NCI-H1092 treated with DMSO at 0.1 percent for 48 hours (cell line): Measurements from ENCODE around the gene ACSF3.

Source experiments
- DNase-seq: peaks from one replicate; lab custom pipeline; 2025; lab: John Stamatoyannopoulos, UW

ACSF3 gene

GRCh38 chr16:89131783-89132182 is 38.1 kb downstream of the ACSF3 start:
- DNase-seq, result no peak

GRCh38 chr16:89132194-89133005 is 38.7 kb downstream of the ACSF3 start:
- no peak for DNase-seq

- DNase-seq, result no peak
Observed at GRCh38 chr16:89133457-89134127, 39.9 kb downstream of the ACSF3 start.

- no peak for DNase-seq
Observed at GRCh38 chr16:89134269-89134668, 40.6 kb downstream of the ACSF3 start.

- no peak for DNase-seq
Observed at GRCh38 chr16:89135166-89135565, 41.5 kb downstream of the ACSF3 start.

DNA sequence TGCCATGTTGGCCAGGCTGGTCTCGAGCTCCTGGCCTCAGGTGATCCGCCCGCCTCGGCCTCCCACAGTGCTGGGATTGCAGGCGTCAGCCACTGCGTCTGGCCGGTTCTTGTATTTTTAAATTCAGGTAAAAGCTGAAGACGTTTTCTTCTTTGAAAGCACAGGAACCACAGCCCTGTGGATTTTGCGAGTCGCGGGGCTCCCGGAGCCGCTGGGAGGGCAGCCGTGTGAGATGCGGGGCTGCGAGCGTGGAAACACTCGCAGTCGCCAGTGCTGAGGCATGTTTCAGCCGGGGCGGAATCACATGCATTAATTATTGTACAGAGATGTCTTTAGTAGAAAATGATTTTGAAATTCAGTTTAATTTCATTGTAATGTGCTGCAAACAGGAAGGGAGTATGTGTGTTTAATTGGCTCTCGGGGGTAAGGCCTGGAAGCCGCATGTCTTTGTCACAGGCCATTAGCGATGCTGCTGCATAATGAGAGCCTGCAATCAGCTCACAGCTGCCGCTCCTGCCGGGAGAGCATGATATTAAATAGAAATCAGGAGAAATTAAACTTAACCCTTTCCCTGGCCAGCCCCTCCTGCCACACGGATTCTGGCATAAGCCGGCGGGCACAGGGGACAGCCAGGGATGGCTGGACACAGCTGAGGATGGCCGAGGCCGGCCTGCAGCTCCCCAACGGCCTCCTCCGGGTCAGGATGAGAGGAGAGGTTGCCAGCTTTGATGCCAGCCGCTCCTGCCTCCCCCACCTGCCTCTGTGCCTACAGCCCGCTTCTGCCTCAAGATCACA is 42.5 kb downstream of the ACSF3 start:
- peak; percentile 41 for DNase-seq

GRCh38 chr16:89136931-89137330 is 43.3 kb downstream of the ACSF3 start:
- DNase-seq, result no peak

- no peak for DNase-seq
Observed at GRCh38 chr16:89137666-89138512, 44.2 kb downstream of the ACSF3 start.

DNA sequence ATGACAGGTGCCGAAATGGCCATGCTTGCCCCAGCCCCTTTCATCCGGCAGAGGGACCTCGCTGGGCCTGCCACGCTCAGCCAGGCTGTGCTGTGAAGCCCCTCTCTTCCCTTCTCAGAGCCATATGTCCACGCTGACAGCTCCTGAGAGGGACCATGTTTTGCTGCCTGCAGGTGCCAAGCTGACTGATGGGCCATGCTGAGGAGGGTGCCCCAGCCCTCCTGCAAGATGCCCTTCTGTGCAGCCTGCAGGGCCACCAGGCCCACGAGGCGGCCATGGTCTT is 44.8 kb downstream of the ACSF3 start:
- DNase-seq, result no peak

DNA sequence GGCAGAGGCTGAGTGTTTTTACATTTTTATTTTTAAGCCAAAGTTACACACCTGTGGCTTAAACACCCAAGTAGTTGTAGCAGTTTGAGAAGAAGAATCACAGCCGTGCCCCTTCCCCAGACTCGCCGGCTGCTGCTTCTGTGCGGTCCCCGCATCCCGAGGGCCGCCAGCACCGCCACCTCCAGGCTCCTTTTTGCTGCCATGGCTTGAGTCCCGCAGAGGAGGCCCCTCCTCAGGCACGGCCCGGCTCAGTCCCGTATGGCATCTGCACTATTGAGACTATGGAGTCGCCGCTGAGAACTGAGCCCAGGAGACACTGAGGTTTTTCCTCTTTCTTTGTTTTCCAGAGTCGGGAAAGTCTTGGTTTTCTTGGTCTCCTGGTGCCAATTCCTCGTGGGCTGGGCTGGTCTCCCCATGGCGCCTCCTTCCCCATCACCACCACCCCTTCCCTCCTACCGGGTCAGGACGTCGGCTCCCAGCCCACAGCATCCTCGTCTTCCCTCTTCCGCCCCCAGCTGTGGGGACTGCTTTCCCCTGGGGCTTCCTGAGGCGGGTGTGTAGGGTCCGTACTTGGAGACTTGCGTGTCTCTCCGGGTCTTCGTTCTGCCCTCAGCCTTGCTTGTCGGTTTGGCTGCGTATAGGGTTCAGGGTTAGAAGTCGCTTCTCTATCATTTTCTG is 45.3 kb downstream of the ACSF3 start:
- no peak for DNase-seq

DNA sequence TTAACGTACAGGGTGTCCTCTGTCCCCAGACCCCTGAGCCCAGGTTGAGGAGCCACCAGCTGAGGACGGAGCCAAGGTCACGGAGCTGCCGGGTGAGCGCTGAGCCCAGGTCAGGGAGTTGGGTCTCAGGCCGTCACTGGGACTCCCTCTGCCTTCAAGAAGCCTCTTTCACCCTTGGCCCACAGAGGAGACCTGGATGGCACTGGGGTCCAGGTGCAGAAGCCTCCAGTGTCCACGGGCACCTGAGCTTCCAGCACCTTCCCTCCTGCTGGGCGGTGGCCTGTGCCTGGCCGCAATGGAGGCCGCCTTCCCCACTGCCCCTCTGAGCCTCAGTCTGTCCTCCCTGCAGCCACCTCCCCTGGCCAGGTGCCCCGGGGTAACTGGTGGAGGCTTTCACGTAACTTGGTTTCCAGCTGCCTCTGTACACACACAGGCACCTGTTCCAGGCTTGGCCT is 46.3 kb downstream of the ACSF3 start:
- no peak for DNase-seq

- no peak for DNase-seq
Observed at GRCh38 chr16:89140401-89140800, 46.7 kb downstream of the ACSF3 start.

- DNase-seq, result no peak
Observed at GRCh38 chr16:89140981-89141883, 47.6 kb downstream of the ACSF3 start.

- no peak for DNase-seq
Observed at GRCh38 chr16:89141884-89142267, 48.2 kb downstream of the ACSF3 start.

DNA sequence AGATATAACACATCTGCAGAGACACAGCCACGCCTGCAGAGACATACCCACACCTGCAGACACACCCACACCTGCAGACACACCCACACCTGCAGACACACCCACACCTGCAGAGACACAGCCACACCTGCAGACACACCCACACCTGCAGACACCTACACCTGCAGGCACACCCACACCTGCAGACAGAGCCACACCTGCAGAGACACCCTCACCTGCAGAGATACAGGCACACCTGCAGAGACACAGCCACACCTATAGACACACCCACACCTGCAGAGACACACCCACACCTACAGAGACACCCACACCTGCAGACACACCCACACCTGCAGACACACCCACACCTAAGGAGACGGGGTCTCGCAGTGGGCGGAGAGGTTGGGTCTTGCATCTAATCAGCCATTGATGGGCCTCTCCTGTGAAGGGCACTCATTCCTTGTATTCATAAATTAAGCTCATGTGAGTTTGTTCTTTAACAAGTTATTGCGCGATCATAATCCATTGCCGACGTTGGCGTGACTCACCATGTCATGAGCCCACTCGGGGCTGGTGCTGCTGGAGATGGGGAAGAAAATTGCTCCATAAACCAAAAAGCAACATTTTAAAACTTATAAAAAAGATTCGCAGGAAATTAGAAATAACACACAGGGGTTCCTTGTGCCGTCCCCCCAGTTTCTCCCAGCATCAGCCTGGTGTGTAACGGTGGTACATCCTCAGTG is 49.0 kb downstream of the ACSF3 start:
- no peak for DNase-seq

DNA sequence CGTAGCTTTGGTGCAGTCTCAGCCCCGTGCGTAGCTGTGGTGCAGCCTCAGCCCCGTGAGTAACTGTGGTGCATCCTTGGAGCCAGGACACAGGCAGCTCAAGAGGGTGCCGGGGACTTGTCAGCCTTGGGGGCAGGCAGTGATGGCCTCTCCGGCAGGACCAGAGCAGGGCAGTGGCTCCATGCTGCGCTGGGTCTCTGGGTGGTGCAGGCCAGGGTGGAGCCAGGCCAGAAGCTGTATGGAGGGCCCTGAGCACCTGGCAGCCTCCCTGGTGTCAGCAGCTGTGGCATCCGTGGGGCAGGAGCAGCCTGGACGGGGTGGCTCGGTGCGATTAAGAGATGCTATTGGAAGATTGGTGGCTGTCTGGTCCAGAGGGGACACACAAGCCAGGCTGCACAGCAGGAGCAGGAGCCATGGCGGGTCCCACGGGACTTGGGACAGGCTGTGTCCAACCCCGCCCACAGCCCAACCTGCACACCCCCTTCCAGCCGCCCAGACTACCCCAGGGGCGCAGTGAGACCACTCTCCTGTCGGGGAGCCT is 49.6 kb downstream of the ACSF3 start:
- no peak for DNase-seq

DNA sequence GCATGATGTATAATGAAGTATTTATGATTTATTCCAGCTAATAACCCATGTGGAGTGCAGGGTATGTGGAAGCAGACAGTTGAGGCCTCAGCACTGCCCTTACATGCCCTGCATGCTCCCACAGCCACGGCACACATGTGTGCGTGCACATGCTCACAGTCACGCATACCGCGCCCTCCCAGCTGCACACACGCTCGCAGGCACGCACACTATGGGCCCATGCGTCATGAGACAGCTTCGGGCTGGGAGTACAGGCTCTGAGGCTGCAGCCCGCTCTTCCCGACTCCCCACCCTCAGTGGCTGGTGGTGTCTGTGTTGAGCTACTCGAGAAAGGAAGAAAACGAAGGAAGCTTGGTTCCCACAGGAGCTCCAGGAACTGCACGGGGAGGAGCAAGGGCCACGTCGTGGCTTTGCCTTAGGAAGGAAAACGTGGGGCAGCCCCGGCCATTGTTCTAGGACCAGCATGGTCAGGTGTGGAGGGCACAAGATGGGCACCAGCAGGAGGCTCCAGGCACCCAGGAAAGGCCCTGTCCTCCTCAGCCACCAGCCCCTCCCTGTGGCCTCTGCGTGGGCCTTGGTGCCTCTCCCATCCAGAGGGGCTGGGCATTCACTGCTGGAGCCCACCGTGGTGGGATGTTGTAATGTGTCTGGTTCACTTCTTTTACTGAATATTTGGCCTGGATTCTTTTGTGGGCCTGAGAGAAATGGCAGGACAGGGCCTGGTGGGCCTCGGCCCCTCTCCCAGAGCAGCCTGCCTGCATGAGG is 50.4 kb downstream of the ACSF3 start:
- no peak for DNase-seq

- DNase-seq, result no peak
Observed at GRCh38 chr16:89144681-89145080, 51.0 kb downstream of the ACSF3 start.
